IPS-20b (cell line): ENCODE results near the gene NCAM2.

ENCODE experiments used
- H3K27ac ChIP-seq: one replicate; pipeline ENCODE4 v1.5.1; 2013; ENCODE audit warnings: low read length
- H3K27me3 ChIP-seq: 2 replicates; pipeline ENCODE4 v1.6.1; 2013; ENCODE audit warnings: mild to moderate bottlenecking, low read length, inconsistent platforms; ENCODE audit not compliant: insufficient read depth
- H3K36me3 ChIP-seq: 2 replicates; pipeline ENCODE4 v1.6.1; 2013; ENCODE audit warnings: low read depth, mild to moderate bottlenecking, inconsistent platforms, low read length, moderate library complexity; ENCODE audit not compliant: insufficient read depth
- H3K4me1 ChIP-seq: 2 replicates; pipeline ENCODE4 v1.6.1; 2013; ENCODE audit warnings: mild to moderate bottlenecking, control low read depth, inconsistent platforms, low read length, moderate library complexity; ENCODE audit not compliant: insufficient read depth
- H3K4me3 ChIP-seq: 2 replicates; pipeline ENCODE4 v1.5.1; 2013; ENCODE audit warnings: mild to moderate bottlenecking, low read length, inconsistent platforms
- H3K9ac ChIP-seq: 2 replicates; pipeline ENCODE4 v1.6.1; 2013; ENCODE audit warnings: low read depth, mild to moderate bottlenecking, inconsistent platforms, low read length, moderate library complexity
- H3K9me3 ChIP-seq: 2 replicates; pipeline ENCODE4 v1.6.1; 2013; ENCODE audit warnings: mild to moderate bottlenecking, low read depth, low read length, inconsistent platforms; ENCODE audit not compliant: insufficient read depth

The NCAM2 gene

GRCh38 chr21:21508859-21509258 lies 510.6 kb downstream of the NCAM2 start:
- Histone ChIP-seq H3K36me3 (no peaks in the 10 kb centered on the region), H3K27ac (no peak overlapping the region), H3K9ac (no peak overlapping the region), H3K4me1 (no peaks in the 10 kb centered on the region), H3K4me3 (no peak overlapping the region), H3K9me3 (no peaks in the 10 kb centered on the region), H3K27me3 (no peaks in the 10 kb centered on the region)

GRCh38 chr21:21530680-21531079 lies 532.5 kb downstream of the NCAM2 start:
- H3K4me3 ChIP-seq, result no peak overlapping the region
- no peaks in the 10 kb centered on the region for H3K36me3 ChIP-seq
- H3K27ac ChIP-seq, result no peak overlapping the region
- H3K4me1 ChIP-seq, result no peaks in the 10 kb centered on the region
- H3K27me3 ChIP-seq, result no peaks in the 10 kb centered on the region
- H3K9me3 ChIP-seq, result no peaks in the 10 kb centered on the region
- H3K9ac ChIP-seq, result no peak overlapping the region

DNA sequence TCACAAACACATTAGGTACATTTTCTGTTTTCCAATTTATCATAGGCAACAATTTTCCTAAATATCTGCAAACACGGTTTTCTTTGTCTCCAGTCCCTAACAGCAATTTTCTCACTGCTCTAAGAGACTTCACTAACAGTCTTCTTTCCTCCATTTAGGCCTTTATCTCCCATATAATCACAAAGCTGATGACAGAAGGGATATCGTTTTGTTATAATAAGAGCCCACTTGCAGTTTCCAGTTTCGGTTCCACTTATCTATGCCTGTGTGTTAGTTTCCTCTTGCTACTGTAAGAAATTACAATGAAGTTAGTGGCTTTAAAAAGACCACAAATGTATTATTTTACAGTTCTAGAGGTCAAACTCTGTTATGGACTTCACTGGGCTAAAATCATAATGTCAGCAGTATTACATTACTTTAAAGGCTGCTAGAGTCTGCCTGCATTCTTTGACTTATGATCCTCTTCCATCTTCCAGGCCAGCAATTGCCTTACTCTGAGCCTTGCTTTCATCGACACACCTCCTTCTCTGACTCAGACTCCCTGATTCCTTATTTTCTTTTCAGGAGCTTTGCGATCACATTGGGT lies 549.3 kb downstream of the NCAM2 start:
- no peaks in the 10 kb centered on the region for H3K27me3 ChIP-seq
- no peak overlapping the region for H3K4me3 ChIP-seq
- H3K27ac ChIP-seq, result no peak overlapping the region
- H3K9me3 ChIP-seq, result no peaks in the 10 kb centered on the region
- no peak overlapping the region for H3K9ac ChIP-seq
- no peaks in the 10 kb centered on the region for H3K4me1 ChIP-seq
- no peaks in the 10 kb centered on the region for H3K36me3 ChIP-seq

DNA sequence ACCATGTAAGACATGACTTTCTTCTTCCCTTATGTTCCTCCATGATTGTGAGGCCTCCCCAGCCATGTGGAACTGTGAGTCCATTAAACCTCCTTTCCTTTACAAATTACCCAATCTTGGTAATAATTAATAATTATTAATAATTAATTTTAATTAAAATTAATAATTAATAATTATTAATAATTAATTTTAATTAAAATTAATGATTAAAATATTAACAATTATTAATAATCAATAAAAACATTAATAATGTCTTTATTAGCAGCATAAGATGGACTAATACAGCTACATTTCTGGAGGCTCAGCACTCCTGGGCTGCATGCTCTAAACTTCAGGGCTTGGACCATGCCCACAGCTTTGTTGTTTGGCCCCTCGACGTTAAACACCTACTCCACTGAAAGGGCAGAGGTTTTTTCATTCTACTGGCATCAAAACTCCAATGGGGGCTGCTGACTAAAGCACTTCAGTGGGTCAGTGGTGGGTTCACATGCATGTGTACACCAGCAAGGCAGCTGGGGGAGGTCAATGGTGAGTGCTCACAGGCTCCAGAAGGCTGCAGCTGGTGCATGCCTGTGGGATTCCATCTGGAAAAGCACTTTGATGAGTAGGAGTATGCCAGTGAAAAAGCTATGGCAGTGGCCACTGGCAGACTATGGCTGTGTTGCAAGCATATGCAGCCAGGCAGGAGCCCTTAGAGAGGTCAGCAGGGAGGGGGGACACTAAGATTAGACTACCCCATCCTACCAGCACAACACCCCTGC lies 561.3 kb downstream of the NCAM2 start:
- no peak overlapping the region for H3K27ac ChIP-seq
- H3K4me1 ChIP-seq, result no peaks in the 10 kb centered on the region
- no peaks in the 10 kb centered on the region for H3K36me3 ChIP-seq
- peaks cover 7% of the 10 kb centered on the region; the same call in 1 of the 2 replicates for H3K9me3 ChIP-seq
- no peak overlapping the region for H3K9ac ChIP-seq
- no peaks in the 10 kb centered on the region for H3K27me3 ChIP-seq
- H3K4me3 ChIP-seq, result no peak overlapping the region
